ENCODE results near the gene MAGI1.

DNA sequence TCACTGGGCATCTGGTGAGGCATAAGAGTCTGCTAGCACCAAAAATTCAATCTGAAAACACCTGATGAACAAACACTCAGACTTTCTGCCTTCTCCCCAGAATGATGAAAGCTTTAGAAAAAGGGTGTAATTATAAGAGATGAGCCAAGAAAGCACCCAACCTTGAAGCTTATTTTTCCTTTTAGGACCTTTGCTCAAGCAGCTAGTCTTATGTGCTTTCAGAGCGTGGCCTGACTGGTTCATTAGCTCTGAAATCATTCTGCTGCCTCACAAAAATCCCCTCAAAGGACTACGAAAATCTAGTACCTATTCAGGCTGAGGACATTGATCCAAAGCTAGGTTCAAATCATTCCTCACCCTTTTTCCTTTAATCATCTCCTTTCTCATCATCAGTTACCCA is 662.3 kb downstream of the MAGI1 start:
- TF ChIP-seq POLR2A (IDR thresholded peaks at IDR 0.05; ENCODE audit: low read depth, low read length), result no peak
- TF ChIP-seq POLR2AphosphoS5 (IDR thresholded peaks at IDR 0.05; ENCODE audit: low read depth, low read length), result no peak
- no peak for TF ChIP-seq TAF1 (IDR thresholded peaks at IDR 0.05; ENCODE audit: borderline replicate concordance, low read depth, low read length)

All from GM12892 (cell line).